PFSK-1 (cell line): ENCODE data around the gene DNAJA4.

ENCODE experiments used
- FOXP2 ChIP-seq: optimal IDR thresholded peaks from 2 replicates; pipeline ENCODE3; 2011; ENCODE audit warnings: borderline replicate concordance, control low read depth, inconsistent platforms; ENCODE audit not compliant: insufficient read depth; ENCODE audit errors: extremely low read length, extremely low read depth
- POLR2AphosphoS5 ChIP-seq: IDR thresholded peaks from 2 replicates; pipeline ENCODE4 v1.6.1; 2012; ENCODE audit warnings: low read depth, mild to moderate bottlenecking, control low read depth, low read length, moderate library complexity
- REST ChIP-seq, 2 experiments: IDR thresholded peaks; 2 replicates each; pipeline versions ENCODE4 v1.6.1 to v1.8.0; 2011 to 2012; ENCODE audit warnings: low read depth in 2 of 2, low read length in 2 of 2, control low read depth in 1 of 2, inconsistent platforms in 1 of 2, mild to moderate bottlenecking in 1 of 2, moderate library complexity in 1 of 2; ENCODE audit not compliant: insufficient read depth in 1 of 2
- SIN3A ChIP-seq: IDR thresholded peaks from 2 replicates; pipeline ENCODE4 v1.6.1; 2012; ENCODE audit warnings: mild to moderate bottlenecking, low read length, moderate library complexity, borderline replicate concordance; ENCODE audit not compliant: insufficient read depth
- TAF1 ChIP-seq: IDR thresholded peaks from 2 replicates; pipeline ENCODE4 v1.6.1; 2012; ENCODE audit warnings: low read length, control low read depth, borderline replicate concordance; ENCODE audit not compliant: insufficient read depth

Gene DNAJA4

DNA sequence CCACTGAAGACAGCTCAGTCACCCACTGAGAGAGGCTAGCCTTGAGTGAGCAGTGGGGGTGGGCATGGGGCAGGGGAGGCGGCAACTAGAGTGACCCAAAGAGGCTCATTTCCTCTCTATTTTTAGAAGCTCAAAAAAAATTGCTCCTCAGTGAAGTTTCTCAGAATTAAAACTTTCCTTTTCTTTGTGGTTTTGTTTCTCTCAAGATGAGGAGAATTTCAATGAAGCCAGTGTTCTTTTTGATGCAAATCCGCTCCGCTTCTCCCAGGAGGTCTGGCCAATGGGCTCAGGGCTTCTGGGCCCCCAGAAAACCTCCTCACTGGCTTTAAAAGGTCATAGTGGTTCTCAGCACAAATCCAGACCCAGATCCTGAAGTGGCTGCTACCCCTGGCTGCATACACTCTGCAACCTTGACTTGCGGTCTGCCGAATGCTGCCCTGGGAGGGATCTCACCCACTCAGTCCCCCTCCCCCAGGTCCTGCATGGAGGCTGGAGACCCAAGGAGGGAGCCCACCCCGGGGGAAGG, 29.8 kb upstream of the DNAJA4 start, which contains the start of gene ACSBG1:
TSS of gene ACSBG1 (minus strand) at position 51 of the 526 bp plus-strand sequence. CDS start 64 bp downstream, outside the sequence.
- TF ChIP-seq REST (IDR thresholded peaks at IDR 0.05; ENCODE audit: insufficient read depth in 1 of 2, low read depth in 2 of 2, low read length in 2 of 2) (no peak), POLR2AphosphoS5 (no peak), TAF1 (no peak), SIN3A (no peak), FOXP2 (no peak)

DNA sequence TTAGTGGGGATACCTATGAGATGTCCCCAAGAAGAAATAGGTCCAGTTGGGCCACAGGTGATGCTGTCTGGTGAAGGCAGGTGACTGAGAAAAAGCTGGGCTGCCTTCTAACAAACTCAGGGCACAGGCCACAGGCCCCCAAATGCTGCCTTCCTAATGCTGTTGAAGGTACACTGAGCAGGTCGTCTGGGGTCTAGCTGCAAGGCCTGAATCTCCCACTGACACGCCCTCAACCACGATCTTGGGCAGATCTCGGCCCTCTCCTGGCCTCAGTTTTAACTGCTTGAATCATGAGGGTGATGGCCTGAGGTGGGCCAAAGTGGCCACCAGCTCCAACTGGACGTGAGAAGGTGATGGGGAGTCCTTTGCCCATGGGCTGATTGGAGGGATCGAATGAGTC, 27.9 kb upstream of the DNAJA4 start:
- TF ChIP-seq SIN3A (no peak), REST (IDR thresholded peaks at IDR 0.05; ENCODE audit: insufficient read depth in 1 of 2, low read depth in 2 of 2, low read length in 2 of 2) (no peak), TAF1 (no peak), POLR2AphosphoS5 (no peak), FOXP2 (no peak)

DNA sequence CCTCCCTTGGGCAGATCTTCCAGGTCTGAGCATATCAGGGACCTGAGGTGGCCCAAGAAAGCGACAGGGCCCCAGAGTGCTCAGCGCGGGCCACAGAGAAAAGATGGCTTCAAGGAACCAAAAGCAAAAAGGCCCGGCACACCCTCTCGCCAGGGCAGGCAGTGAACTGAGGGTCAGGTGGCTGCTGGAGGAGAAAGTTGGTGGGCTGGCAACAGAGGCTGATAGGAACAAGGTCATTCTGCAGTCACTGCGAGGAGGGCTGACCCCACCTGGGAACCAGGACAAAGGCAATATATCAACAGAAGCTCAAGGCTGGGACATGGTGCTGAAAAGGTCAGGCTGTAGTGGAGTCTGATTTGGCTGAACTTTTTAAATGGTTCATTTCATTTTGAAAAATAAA, 27.2 kb upstream of the DNAJA4 start:
- TF ChIP-seq REST (IDR thresholded peaks at IDR 0.05; ENCODE audit: insufficient read depth in 1 of 2, low read depth in 2 of 2, low read length in 2 of 2) (no peak), TAF1 (no peak), POLR2AphosphoS5 (no peak), SIN3A (no peak), FOXP2 (no peak)

- no peak for TF ChIP-seq SIN3A
- no peak for TF ChIP-seq REST (IDR thresholded peaks at IDR 0.05; ENCODE audit: insufficient read depth in 1 of 2, low read depth in 2 of 2, low read length in 2 of 2)
- TF ChIP-seq TAF1, result no peak
- TF ChIP-seq FOXP2, result no peak
- no peak for TF ChIP-seq POLR2AphosphoS5
Measured at GRCh38 chr15:78239811-78240210, 24.6 kb upstream of the DNAJA4 start.
